ENCODE results near the gene KRTAP29-1.
"Not testable (repeated sequence)": the region's sequence is repeated elsewhere in the genome, so short reads cannot be mapped to it uniquely, and the experiment has no call there.

KRTAP29-1 gene

GRCh38 chr17:41301204-41301790 lies 1.4 kb downstream of the KRTAP29-1 start:
- H3K27ac ChIP-seq (ENCODE audit: low read depth, low read length): no peak overlapping the region
- H3K9ac ChIP-seq (ENCODE audit: low read depth in 1 of 2, low read length in 2 of 2): no peak overlapping the region
- H3K4me3 ChIP-seq (ENCODE audit: low read depth in 1 of 2, low read length in 2 of 2): no peak overlapping the region
- peaks cover 0 to 9% of the 10 kb centered on the region in 2 donors for H3K27me3 ChIP-seq (ENCODE audit: control insufficient read depth in 1 of 2, insufficient read depth in 2 of 2, low read length in 2 of 2)
- no peaks in the 10 kb centered on the region for H3K9me3 ChIP-seq (ENCODE audit: control insufficient read depth in 1 of 2, low read length in 2 of 2)
- H3K4me1 ChIP-seq (ENCODE audit: control insufficient read depth in 1 of 2, insufficient read depth in 2 of 2, low read length in 2 of 2): no peaks in the 10 kb centered on the region
- no peaks in the 10 kb centered on the region for H3K36me3 ChIP-seq (ENCODE audit: control insufficient read depth in 1 of 2, insufficient read depth in 2 of 2, low read length in 2 of 2)

- Histone ChIP-seq H3K4me1 (ENCODE audit: control insufficient read depth in 1 of 2, insufficient read depth in 2 of 2, low read length in 2 of 2) (no peaks in the 10 kb centered on the region), H3K9me3 (ENCODE audit: control insufficient read depth in 1 of 2, low read length in 2 of 2) (no peaks in the 10 kb centered on the region), H3K36me3 (ENCODE audit: control insufficient read depth in 1 of 2, insufficient read depth in 2 of 2, low read length in 2 of 2) (no peaks in the 10 kb centered on the region), H3K27ac (ENCODE audit: low read depth, low read length) (no peak overlapping the region), H3K4me3 (ENCODE audit: low read depth in 1 of 2, low read length in 2 of 2) (no peak overlapping the region), H3K27me3 (ENCODE audit: control insufficient read depth in 1 of 2, insufficient read depth in 2 of 2, low read length in 2 of 2) (peaks cover 0 to 9% of the 10 kb centered on the region in 2 donors), H3K9ac (ENCODE audit: low read depth in 1 of 2, low read length in 2 of 2) (no peak overlapping the region)
Observed at GRCh38 chr17:41298458-41299135, 4.1 kb downstream of the KRTAP29-1 start.

- Histone ChIP-seq H3K27ac (ENCODE audit: low read depth, low read length) (no peak overlapping the region), H3K4me1 (ENCODE audit: control insufficient read depth in 1 of 2, insufficient read depth in 2 of 2, low read length in 2 of 2) (no peaks in the 10 kb centered on the region), H3K9ac (ENCODE audit: low read depth in 1 of 2, low read length in 2 of 2) (no peak overlapping the region), H3K27me3 (ENCODE audit: control insufficient read depth in 1 of 2, insufficient read depth in 2 of 2, low read length in 2 of 2) (no peaks in the 10 kb centered on the region), H3K4me3 (ENCODE audit: low read depth in 1 of 2, low read length in 2 of 2) (no peak overlapping the region), H3K9me3 (ENCODE audit: control insufficient read depth in 1 of 2, low read length in 2 of 2) (no peaks in the 10 kb centered on the region), H3K36me3 (ENCODE audit: control insufficient read depth in 1 of 2, insufficient read depth in 2 of 2, low read length in 2 of 2) (no peaks in the 10 kb centered on the region)
Observed at GRCh38 chr17:41296846-41297245, 5.8 kb downstream of the KRTAP29-1 start.

- no peak overlapping the region for H3K27ac ChIP-seq (ENCODE audit: low read depth, low read length)
- H3K9ac ChIP-seq (ENCODE audit: low read depth in 1 of 2, low read length in 2 of 2): no peak overlapping the region
- H3K9me3 ChIP-seq (ENCODE audit: control insufficient read depth in 1 of 2, low read length in 2 of 2): no peaks in the 10 kb centered on the region
- H3K36me3 ChIP-seq (ENCODE audit: control insufficient read depth in 1 of 2, insufficient read depth in 2 of 2, low read length in 2 of 2): no peaks in the 10 kb centered on the region
- no peak overlapping the region for H3K4me3 ChIP-seq (ENCODE audit: low read depth in 1 of 2, low read length in 2 of 2)
- H3K27me3 ChIP-seq (ENCODE audit: control insufficient read depth in 1 of 2, insufficient read depth in 2 of 2, low read length in 2 of 2): no peaks in the 10 kb centered on the region
- no peaks in the 10 kb centered on the region for H3K4me1 ChIP-seq (ENCODE audit: control insufficient read depth in 1 of 2, insufficient read depth in 2 of 2, low read length in 2 of 2)
Observed at GRCh38 chr17:41294016-41294415, 8.6 kb downstream of the KRTAP29-1 start.

- no peaks in the 10 kb centered on the region for H3K9me3 ChIP-seq (ENCODE audit: control insufficient read depth in 1 of 2, low read length in 2 of 2)
- no peak overlapping the region for H3K9ac ChIP-seq (ENCODE audit: low read depth in 1 of 2, low read length in 2 of 2)
- no peaks in the 10 kb centered on the region for H3K36me3 ChIP-seq (ENCODE audit: control insufficient read depth in 1 of 2, insufficient read depth in 2 of 2, low read length in 2 of 2)
- no peak overlapping the region for H3K4me3 ChIP-seq (ENCODE audit: low read depth in 1 of 2, low read length in 2 of 2)
- H3K27ac ChIP-seq (ENCODE audit: low read depth, low read length): no peak overlapping the region
- no peaks in the 10 kb centered on the region for H3K4me1 ChIP-seq (ENCODE audit: control insufficient read depth in 1 of 2, insufficient read depth in 2 of 2, low read length in 2 of 2)
- H3K27me3 ChIP-seq (ENCODE audit: control insufficient read depth in 1 of 2, insufficient read depth in 2 of 2, low read length in 2 of 2): peaks cover 0 to 6% of the 10 kb centered on the region in 2 donors
Observed at GRCh38 chr17:41287050-41287449, 15.6 kb downstream of the KRTAP29-1 start.

- no peak overlapping the region for H3K27ac ChIP-seq (ENCODE audit: low read depth, low read length)
- no peak overlapping the region for H3K4me3 ChIP-seq (ENCODE audit: low read depth in 1 of 2, low read length in 2 of 2)
- no peak overlapping the region for H3K9ac ChIP-seq (ENCODE audit: low read depth in 1 of 2, low read length in 2 of 2)
- peaks cover 0 to 6% of the 10 kb centered on the region in 2 donors for H3K27me3 ChIP-seq (ENCODE audit: control insufficient read depth in 1 of 2, insufficient read depth in 2 of 2, low read length in 2 of 2)
- no peaks in the 10 kb centered on the region for H3K9me3 ChIP-seq (ENCODE audit: control insufficient read depth in 1 of 2, low read length in 2 of 2)
- no peaks in the 10 kb centered on the region for H3K36me3 ChIP-seq (ENCODE audit: control insufficient read depth in 1 of 2, insufficient read depth in 2 of 2, low read length in 2 of 2)
- H3K4me1 ChIP-seq (ENCODE audit: control insufficient read depth in 1 of 2, insufficient read depth in 2 of 2, low read length in 2 of 2): no peaks in the 10 kb centered on the region
Observed at GRCh38 chr17:41284546-41284945, 18.1 kb downstream of the KRTAP29-1 start.

- Histone ChIP-seq H3K4me1 (ENCODE audit: control insufficient read depth in 1 of 2, insufficient read depth in 2 of 2, low read length in 2 of 2) (no peaks in the 10 kb centered on the region), H3K4me3 (ENCODE audit: low read depth in 1 of 2, low read length in 2 of 2) (no peak overlapping the region), H3K9ac (ENCODE audit: low read depth in 1 of 2, low read length in 2 of 2) (no peak overlapping the region), H3K27me3 (ENCODE audit: control insufficient read depth in 1 of 2, insufficient read depth in 2 of 2, low read length in 2 of 2) (peaks cover 0 to 6% of the 10 kb centered on the region in 2 donors), H3K27ac (ENCODE audit: low read depth, low read length) (no peak overlapping the region), H3K9me3 (ENCODE audit: control insufficient read depth in 1 of 2, low read length in 2 of 2) (no peaks in the 10 kb centered on the region), H3K36me3 (ENCODE audit: control insufficient read depth in 1 of 2, insufficient read depth in 2 of 2, low read length in 2 of 2) (no peaks in the 10 kb centered on the region)
Observed at GRCh38 chr17:41284043-41284442, 18.6 kb downstream of the KRTAP29-1 start.

GRCh38 chr17:41278176-41278955 lies 24.3 kb downstream of the KRTAP29-1 start:
- Histone ChIP-seq H3K9me3 (ENCODE audit: control insufficient read depth in 1 of 2, low read length in 2 of 2) (no peaks in the 10 kb centered on the region), H3K27me3 (ENCODE audit: control insufficient read depth in 1 of 2, insufficient read depth in 2 of 2, low read length in 2 of 2) (peaks cover 0 to 5% of the 10 kb centered on the region in 2 donors), H3K9ac (ENCODE audit: low read depth in 1 of 2, low read length in 2 of 2) (no peak overlapping the region), H3K4me3 (ENCODE audit: low read depth in 1 of 2, low read length in 2 of 2) (no peak overlapping the region), H3K4me1 (ENCODE audit: control insufficient read depth in 1 of 2, insufficient read depth in 2 of 2, low read length in 2 of 2) (no peaks in the 10 kb centered on the region), H3K27ac (ENCODE audit: low read depth, low read length) (no peak overlapping the region), H3K36me3 (ENCODE audit: control insufficient read depth in 1 of 2, insufficient read depth in 2 of 2, low read length in 2 of 2) (no peaks in the 10 kb centered on the region)

- not testable (repeated sequence) for H3K36me3 ChIP-seq (ENCODE audit: control insufficient read depth in 1 of 2, insufficient read depth in 2 of 2, low read length in 2 of 2); H3K9ac ChIP-seq (ENCODE audit: low read depth in 1 of 2, low read length in 2 of 2); H3K9me3 ChIP-seq (ENCODE audit: control insufficient read depth in 1 of 2, low read length in 2 of 2); H3K27ac ChIP-seq (ENCODE audit: low read depth, low read length); H3K4me1 ChIP-seq (ENCODE audit: control insufficient read depth in 1 of 2, insufficient read depth in 2 of 2, low read length in 2 of 2); H3K27me3 ChIP-seq (ENCODE audit: control insufficient read depth in 1 of 2, insufficient read depth in 2 of 2, low read length in 2 of 2); H3K4me3 ChIP-seq (ENCODE audit: low read depth in 1 of 2, low read length in 2 of 2)
Observed at GRCh38 chr17:41275648-41276190, 26.9 kb downstream of the KRTAP29-1 start, which contains the start of gene KRTAP9-7. KRTAP9-7 (plus strand) TSS chr17:41275698; CDS start chr17:41275698, 0 bp downstream.

- no peaks in the 10 kb centered on the region for H3K4me1 ChIP-seq (ENCODE audit: control insufficient read depth in 1 of 2, insufficient read depth in 2 of 2, low read length in 2 of 2)
- no peak overlapping the region for H3K9ac ChIP-seq (ENCODE audit: low read depth in 1 of 2, low read length in 2 of 2)
- H3K9me3 ChIP-seq (ENCODE audit: control insufficient read depth in 1 of 2, low read length in 2 of 2): no peaks in the 10 kb centered on the region
- H3K27me3 ChIP-seq (ENCODE audit: control insufficient read depth in 1 of 2, insufficient read depth in 2 of 2, low read length in 2 of 2): peaks cover 0 to 7% of the 10 kb centered on the region in 2 donors
- no peak overlapping the region for H3K27ac ChIP-seq (ENCODE audit: low read depth, low read length)
- H3K4me3 ChIP-seq (ENCODE audit: low read depth in 1 of 2, low read length in 2 of 2): no peak overlapping the region
- H3K36me3 ChIP-seq (ENCODE audit: control insufficient read depth in 1 of 2, insufficient read depth in 2 of 2, low read length in 2 of 2): no peaks in the 10 kb centered on the region
Observed at GRCh38 chr17:41271858-41272257, 30.8 kb downstream of the KRTAP29-1 start.

All from duodenal mucosa (tissue), 2 donors.